ENCODE data around the gene ICAM2. TPM values are rescaled to one million over a fixed set of nuclear protein-coding genes. Genes with fewer than 3 reads are reported as not detected.
A peak's percentile ranks its signal among the peaks of the same experiment; 100 is the strongest.

Gene ICAM2
- total RNA-seq, 4 donors from 2014 or later, result 39.7 to 82.4 (median 56.3) TPM

DNA sequence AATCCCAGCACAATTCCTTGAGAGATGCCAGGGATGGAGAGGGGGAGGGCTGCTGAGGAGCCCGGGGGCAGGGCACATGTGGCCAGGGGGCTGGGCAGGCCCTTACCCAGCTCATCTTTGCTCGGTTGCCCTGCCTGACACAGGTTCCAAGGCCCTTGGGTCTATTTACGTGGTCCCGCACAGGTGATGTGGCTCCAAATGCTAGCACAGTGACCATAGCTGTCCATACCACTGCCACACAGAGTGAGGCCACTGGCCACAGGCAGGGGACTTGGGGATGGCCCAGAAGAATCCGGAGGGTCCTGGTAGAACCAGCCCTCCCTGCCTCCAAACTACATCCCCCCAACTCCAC is 32.3 kb downstream of the ICAM2 start:
- ATAC-seq (no peak), DNase-seq (peak in 1 of 2 donors; percentile 43)
- peaks cover 60 to 62% of the 10 kb centered on the region in 2 donors for H3K4me1 ChIP-seq
- no peaks in the 10 kb centered on the region for H3K36me3 ChIP-seq
- TF ChIP-seq, protein P1, sequence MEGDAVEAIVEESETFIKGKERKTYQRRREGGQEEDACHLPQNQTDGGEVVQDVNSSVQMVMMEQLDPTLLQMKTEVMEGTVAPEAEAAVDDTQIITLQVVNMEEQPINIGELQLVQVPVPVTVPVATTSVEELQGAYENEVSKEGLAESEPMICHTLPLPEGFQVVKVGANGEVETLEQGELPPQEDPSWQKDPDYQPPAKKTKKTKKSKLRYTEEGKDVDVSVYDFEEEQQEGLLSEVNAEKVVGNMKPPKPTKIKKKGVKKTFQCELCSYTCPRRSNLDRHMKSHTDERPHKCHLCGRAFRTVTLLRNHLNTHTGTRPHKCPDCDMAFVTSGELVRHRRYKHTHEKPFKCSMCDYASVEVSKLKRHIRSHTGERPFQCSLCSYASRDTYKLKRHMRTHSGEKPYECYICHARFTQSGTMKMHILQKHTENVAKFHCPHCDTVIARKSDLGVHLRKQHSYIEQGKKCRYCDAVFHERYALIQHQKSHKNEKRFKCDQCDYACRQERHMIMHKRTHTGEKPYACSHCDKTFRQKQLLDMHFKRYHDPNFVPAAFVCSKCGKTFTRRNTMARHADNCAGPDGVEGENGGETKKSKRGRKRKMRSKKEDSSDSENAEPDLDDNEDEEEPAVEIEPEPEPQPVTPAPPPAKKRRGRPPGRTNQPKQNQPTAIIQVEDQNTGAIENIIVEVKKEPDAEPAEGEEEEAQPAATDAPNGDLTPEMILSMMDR (IDR thresholded peaks at IDR 0.05 in 4 of 5, conservative IDR thresholded peaks at IDR 0.05 in 1 of 5), result no peak
- TF ChIP-seq POLR2A (IDR thresholded peaks at IDR 0.05), result peak in 1 of 2 donors; percentile 33
- H3K4me3 ChIP-seq, result peak overlapping the region; percentile 66 to 73 (median 68)
- H3K27ac ChIP-seq, result peak overlapping the region; percentile 98 to 100 (median 99)
- intact Hi-C loops (cut with DNase I; ENCODE audit: low total_unique reads), result loop anchor here (5.0 to 10.0 kb wide), 3 partner anchors 146 to 213 kb away; partner anchors contain the start of genes CCDC47, DDX42 and SMARCD2
- no peaks in the 10 kb centered on the region for H3K9me3 ChIP-seq
- no peaks in the 10 kb centered on the region for H3K27me3 ChIP-seq
- in situ Hi-C loops (cut with MboI; ENCODE audit: low sequenced_read_pairs in 4 of 4), result no loop called here

DNA sequence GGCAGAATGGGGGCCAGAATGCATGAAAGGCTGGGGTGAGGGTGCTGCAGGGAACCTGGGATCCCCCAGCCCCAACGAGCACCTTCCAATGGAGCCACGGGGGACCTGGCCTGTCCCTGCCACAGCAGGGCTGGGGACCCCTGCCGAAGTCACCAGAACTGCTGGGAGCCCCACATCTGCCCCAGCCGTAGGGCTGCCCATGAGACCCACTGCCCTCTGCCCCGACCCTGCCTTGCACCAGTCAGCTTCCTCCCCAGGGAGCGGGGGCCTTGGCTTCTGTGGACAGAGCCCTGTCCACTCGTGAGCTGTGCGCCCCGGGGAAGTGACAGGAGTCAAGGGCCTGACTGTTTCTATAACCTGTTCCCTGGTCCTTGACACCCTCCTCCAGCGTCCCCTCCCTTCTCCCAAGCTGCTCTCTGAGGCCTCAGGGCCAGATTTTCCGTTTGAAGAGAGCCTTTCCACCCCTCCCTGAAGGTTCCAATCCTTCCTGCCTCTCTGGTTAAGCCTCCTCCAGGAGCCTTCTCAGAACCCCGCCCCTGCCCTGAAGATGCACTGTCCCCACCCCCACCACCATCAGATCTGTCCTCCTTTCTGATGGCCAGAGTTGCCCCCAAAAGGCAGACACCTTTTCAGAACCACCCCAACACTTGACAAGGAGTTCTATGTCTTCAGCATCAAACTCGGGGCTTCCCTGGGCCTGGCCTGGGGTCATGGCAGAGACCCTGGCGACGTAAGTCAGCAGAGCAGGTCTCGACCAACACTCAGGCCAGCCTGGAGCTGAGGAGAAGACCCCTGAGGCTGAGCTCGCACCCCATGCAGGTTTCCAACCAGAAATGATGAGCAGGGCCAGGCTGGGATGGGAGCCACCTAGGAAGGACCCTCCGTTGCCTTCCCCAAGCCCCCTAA is 33.0 kb downstream of the ICAM2 start:
- no peaks in the 10 kb centered on the region for H3K36me3 ChIP-seq
- DNase-seq, result peak in 1 of 2 donors; percentile 41
- peak overlapping the region; percentile 66 to 73 (median 68) for H3K4me3 ChIP-seq
- peak in 1 of 2 donors; percentile 5 for TF ChIP-seq POLR2A (IDR thresholded peaks at IDR 0.05)
- TF ChIP-seq, protein P1 (IDR thresholded peaks at IDR 0.05 in 4 of 5, conservative IDR thresholded peaks at IDR 0.05 in 1 of 5), result no peak
- peaks cover 66 to 68% of the 10 kb centered on the region in 2 donors for H3K4me1 ChIP-seq
- no peaks in the 10 kb centered on the region for H3K27me3 ChIP-seq
- peak overlapping the region; percentile 98 to 100 (median 99) for H3K27ac ChIP-seq
- intact Hi-C loops (cut with DNase I; ENCODE audit: low total_unique reads), result loop anchor here (1.0 to 10.0 kb wide), 4 partner anchors 33 to 213 kb away; partner anchors contain the start of genes CCDC47, DDX42 and SMARCD2
- in situ Hi-C loops (cut with MboI; ENCODE audit: low sequenced_read_pairs in 4 of 4), result no loop called here
- H3K9me3 ChIP-seq, result no peaks in the 10 kb centered on the region
- peak in 1 of 2 donors; percentile 0 for ATAC-seq

DNA sequence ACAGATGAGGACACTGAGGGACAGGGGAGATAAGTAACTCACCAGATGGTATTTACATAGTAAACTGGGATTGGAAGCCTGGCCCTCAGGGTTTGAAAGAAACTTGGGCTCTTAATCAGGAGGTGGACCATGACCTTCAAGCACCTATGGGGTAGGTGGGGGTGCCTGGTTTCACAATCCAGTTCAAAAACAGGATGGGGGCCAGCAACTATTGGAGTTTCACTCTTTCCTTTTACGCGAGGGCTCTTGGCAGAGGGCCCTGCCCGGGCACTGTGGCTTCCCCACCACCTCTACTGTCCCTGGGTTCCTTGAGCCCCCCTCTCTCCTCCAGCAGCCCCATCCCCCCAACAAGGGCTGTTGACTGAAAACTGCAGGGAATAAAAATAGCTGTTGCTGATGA is 33.6 kb downstream of the ICAM2 start:
- H3K27me3 ChIP-seq, result no peaks in the 10 kb centered on the region
- intact Hi-C loops (cut with DNase I; ENCODE audit: low total_unique reads) (loop anchor here (1.0 to 10.0 kb wide), 5 partner anchors 26 to 212 kb away; partner anchors contain the start of genes CCDC47, DDX42 and SMARCD2), in situ Hi-C loops (cut with MboI; ENCODE audit: low sequenced_read_pairs in 4 of 4) (no loop called here)
- peak overlapping the region; percentile 66 to 73 (median 68) for H3K4me3 ChIP-seq
- ATAC-seq (no peak), DNase-seq (no peak)
- H3K36me3 ChIP-seq, result no peaks in the 10 kb centered on the region
- TF ChIP-seq, protein P1 (IDR thresholded peaks at IDR 0.05 in 4 of 5, conservative IDR thresholded peaks at IDR 0.05 in 1 of 5), result no peak
- no peak for TF ChIP-seq POLR2A (IDR thresholded peaks at IDR 0.05)
- peak overlapping the region; percentile 98 to 100 (median 99) for H3K27ac ChIP-seq
- H3K9me3 ChIP-seq, result no peaks in the 10 kb centered on the region
- H3K4me1 ChIP-seq, result peaks cover 67 to 68% of the 10 kb centered on the region in 2 donors

DNA sequence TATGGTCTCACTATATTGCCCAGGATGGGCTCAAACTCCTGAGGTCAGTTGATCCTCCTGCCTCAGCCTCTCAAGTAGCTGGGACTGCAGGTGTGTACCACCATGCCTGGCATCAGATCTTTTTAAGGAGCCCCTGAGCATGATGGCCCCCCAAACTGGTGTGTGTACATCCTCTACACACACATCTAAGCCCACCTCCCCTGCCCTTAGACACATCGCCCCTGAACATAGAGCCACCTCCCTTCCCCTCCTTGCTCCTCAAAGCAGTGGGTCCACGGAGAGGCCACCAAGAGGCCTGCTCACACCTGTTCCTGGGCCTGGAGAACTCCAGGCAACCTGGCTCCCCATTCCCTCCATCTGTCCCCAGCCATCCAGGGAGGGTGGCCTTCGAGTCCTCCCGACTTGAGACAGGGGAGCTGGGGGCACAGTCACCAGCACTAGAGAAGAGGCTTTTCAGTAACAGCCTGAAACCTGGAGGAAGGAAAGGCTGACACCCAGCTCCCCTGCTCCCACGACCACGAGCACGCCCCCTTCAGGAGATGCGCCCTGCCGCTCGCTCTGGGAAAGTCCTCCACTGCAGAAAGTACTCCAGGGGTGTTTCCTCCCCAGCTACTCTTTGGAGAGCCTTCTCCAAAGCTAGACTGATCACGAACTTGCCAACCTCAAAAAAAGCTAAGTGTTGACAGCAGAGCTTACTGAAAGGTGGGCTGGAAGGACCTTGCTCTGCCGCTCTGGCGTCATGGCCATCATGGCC is 34.9 kb downstream of the ICAM2 start:
- Histone ChIP-seq H3K4me1 (peaks cover 75 to 76% of the 10 kb centered on the region in 2 donors), H3K27ac (peak overlapping the region; percentile 98 to 100 (median 99)), H3K36me3 (no peaks in the 10 kb centered on the region), H3K9me3 (no peaks in the 10 kb centered on the region), H3K4me3 (peak overlapping the region in 1 of 4 donors; percentile 4), H3K27me3 (no peaks in the 10 kb centered on the region)
- ATAC-seq, result no peak
- in situ Hi-C loops (cut with MboI; ENCODE audit: low sequenced_read_pairs in 4 of 4) (no loop called here), intact Hi-C loops (cut with DNase I; ENCODE audit: low total_unique reads) (loop anchor here (1.0 to 10.0 kb wide), 4 partner anchors 24 to 211 kb away; partner anchors contain the start of genes CCDC47, DDX42 and SMARCD2)
- TF ChIP-seq, protein P1 (IDR thresholded peaks at IDR 0.05 in 4 of 5, conservative IDR thresholded peaks at IDR 0.05 in 1 of 5), result peak in 1 of 5 experiments; percentile 3
- no peak for TF ChIP-seq POLR2A (IDR thresholded peaks at IDR 0.05)
- no peak for DNase-seq
